Measurements from ENCODE around the gene NDUFB2.
"Not testable (repeated sequence)": the region's sequence is repeated elsewhere in the genome, so short reads cannot be mapped to it uniquely, and the experiment has no call there.

NDUFB2 gene

DNA sequence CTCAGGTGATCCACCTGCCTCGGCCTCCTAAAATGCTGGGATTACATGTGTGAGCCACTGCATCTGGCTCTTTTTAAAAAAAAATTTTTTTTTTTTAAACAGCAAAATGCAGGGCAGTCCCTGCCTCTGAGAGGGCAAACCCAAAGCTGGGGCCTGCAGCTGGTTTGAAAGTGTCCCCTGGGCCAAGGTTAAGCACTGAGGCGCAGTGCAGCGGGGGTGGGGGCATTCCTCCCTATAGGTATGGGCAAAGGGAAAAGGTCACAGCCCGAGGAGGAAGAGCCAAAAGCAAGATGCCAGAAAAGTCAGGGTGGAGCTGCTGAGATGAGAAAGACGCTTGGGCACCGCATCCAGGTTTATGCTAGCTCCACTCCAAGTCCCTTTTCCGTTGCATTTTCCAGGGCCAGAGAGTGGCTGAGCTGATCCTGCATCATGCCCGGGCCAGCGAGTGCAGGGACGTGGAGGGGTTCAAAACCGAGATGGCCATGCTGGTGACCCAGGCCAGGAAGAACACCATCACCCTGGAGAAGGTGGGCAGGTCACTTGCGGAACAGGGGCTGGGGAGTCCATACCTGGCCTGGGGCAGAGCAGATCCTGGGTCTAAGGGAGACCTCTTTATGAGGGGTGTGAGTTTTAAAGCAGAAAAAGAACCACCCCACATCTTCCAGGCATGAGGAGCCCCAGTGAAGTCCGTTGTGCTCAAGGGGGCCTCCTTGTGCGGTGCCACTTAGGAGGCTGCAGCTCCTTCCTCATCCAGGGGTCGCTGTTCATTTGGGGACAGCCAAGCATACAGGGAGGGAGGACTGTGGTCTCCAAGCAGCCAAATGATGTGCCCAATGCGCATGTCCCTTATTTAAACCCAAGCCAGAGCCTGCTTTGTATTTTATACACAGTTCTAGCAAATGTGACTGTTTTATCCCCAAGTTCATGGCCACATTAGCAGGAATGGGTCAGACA lies 7.0 kb upstream of the NDUFB2 start:
- no peak for DNase-seq (ENCODE audit: low read depth in 3 of 3)

DNA sequence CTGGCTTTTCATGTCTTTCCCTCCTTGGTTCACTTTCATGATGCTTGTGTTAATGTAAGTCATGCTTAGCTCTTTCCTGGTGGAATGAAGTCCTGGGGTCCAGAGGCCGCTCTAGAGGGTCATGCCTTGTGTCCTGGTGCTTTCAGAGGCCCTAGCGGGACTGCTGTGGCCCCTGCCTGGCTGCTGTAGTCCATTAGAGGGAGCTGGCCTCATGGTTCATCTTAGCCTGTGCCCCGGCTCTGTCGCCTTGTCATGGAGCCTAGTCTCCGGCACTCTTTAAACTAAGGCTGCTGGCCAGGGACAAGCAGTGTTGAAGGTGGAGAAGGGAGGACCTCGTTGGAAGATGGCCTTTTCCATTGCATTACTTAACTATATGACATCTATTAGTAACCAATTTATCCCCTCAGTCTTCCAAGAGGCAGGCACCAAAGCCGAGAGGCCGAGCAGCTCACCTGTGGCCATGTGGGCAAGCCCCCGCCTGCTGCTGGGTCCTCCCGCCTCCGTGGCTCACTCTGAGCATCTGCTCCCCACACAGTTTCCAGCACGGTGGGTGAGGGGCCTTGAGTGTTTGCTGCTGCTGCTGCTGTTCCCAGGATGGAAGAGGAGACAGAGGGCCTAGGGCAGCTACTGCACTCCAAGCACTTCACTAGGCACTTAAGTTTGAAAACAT lies 5.0 kb upstream of the NDUFB2 start:
- no peak for DNase-seq (ENCODE audit: low read depth in 3 of 3)

DNA sequence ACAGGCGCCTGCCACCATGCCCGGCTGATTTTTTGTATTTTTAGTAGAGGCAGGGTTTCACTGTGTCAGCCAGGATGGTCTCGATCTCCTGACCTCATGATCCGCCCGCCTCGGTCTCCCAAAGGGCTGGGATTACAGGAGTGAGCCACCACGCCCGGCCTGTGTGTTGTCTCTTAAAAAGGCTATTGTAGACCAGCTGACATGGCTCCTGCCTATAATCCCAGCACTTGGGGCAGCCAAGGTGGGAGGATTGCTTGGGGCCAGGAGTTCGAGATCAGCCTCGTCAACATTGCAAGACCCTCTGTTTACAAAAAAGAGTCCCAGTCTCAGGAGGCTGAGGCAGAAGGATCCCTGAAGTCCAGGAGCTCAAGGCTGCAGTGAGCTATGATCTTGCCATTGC lies 2.7 kb upstream of the NDUFB2 start:
- not testable (repeated sequence) for DNase-seq (ENCODE audit: low read depth in 3 of 3)

DNA sequence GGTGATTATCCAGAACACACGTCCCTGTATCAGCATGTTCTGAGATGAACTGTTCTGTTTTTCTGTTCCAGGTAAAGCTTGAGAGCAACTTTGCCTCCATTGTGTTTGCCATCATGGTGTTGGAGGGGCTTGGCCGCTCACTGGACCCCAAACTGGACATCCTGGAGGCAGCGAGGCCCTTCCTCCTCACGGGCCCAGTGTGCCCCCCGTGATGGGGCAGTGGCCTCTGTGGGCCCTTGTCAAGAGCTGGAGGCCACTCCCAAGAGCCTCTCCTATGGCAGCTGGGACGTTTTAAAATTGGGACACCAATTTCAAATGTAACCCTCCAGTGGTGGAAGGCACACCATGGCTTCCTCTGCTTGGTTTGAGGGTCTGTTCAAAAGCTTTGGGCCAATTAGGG lies 1.9 kb upstream of the NDUFB2 start:
- no peak for DNase-seq (ENCODE audit: low read depth in 3 of 3)

DNA sequence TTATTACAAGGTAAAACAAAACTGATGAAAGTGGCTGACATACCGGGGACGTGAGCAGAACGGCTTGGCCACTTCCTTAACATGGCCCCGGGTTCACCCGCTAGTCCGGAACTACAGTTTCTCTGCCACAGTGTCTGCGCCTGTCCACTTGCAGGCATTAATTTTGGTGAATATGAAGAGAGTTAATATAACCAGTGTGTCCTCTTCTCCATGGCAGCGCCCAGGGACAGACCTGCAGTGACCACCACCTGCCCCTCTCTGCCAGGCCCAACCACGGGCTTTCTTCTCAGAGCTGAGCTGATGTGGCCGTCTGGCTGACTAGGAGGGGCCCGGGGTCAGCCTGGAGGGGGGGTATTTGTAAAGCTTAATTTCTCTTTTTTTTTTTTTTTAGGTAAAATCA lies 1.1 kb upstream of the NDUFB2 start:
- DNase-seq (ENCODE audit: low read depth in 3 of 3): no peak

DNA sequence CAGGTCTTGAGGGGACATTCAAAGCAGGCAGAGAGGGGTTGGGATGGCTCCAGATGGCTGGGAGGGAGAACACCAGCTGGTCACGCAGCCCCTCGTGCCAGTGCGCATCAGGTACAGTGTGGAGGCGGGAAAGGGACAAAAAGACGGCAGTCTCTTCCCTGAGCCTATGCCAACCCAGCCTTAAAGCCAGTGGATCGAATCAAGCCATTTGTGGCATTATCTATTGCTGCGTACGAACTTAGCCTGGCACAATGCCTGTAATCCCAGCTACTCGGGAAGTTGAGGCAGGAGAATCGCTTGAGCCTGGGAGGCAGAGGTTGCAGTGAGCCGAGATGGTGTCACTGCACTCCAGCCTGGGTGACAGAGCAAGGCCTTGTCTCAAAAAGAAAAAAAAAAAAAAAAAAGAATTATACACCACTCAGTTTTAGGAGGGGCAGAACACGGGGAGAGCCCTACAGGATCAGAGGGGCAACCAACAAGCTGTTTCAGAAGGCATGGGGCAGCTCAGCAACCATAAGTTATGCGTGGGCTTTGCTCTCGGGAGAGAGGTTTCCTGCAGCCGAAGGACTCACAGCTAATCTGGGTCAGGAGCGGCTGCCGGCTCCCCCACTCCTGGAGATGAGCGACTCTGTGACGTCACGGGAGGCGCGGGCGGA lies 356 bp upstream of the NDUFB2 start:
- peak in 2 of 3 experiments; percentile 87 to 92 for DNase-seq (ENCODE audit: low read depth in 3 of 3)

DNA sequence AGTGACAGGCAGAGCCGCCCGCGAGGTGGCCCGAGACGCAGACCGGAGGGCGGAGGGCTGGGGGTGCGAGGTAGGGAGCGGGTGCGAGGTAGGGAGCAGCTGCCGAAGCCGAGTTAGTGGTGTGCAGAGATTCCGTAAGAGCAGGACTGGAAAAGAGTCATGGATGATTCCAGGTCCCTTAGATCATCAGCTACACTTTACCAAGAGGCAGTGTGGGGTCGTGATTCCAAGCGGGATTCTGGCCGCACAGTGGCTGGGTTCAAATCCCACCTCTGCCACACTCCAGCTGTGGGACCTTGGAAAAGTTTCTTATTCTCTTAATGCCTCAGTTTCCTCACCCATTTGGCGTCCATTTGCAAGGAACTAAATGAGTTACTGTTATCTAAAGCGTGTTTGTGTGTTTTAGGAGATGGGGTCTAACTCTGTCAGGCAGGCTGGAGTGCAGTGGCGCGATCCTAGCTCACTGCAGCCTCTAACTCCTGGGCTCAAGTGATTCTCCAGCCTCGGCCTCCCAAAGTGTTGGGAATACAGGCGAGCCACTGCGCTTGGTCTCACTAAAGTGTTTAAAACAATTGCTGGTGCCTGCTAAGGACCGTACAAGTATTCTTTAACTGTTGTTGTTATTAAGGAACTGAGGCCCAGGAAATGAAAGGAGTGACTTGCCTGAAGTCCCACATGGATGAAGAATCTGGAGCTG lies 1.1 kb downstream of the NDUFB2 start:
- DNase-seq (ENCODE audit: low read depth in 3 of 3): no peak

DNA sequence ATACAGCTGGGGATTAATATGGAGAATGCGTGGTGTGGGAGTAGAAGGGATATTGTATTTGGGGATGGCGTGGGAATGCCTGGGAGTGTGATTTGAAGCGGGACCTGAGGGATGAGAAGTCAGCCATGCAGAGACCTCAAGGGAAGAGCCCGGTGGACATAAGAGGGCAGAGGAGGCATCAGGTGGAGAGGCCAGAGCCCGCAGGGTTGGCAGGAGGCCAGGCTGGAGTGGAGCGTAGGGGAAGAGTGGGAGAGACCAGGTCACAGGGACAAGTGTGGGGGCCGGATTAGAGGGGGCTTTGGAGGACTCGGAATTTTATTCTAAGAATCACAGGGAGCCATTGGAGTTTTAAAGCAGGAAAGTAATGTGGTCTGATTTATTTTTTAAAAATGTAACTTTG lies 2.0 kb downstream of the NDUFB2 start:
- no peak for DNase-seq (ENCODE audit: low read depth in 3 of 3)

DNA sequence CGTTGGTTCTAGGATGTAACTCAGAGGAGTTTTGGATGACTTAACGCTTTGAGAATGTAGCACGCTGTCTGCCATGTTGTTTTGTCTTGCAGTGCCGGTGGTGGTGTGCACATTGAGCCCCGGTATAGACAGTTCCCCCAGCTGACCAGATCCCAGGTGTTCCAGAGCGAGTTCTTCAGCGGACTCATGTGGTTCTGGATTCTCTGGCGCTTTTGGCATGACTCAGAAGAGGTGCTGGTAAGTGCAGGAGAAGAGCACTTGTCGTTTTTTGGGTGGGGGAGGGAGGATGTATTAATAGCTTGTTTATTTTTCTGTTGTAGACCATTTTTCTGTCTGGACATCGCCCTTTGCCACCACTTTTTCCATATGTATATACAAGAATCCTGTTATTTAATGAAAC lies 6.3 kb downstream of the NDUFB2 start:
- no peak for DNase-seq (ENCODE audit: low read depth in 3 of 3)

DNA sequence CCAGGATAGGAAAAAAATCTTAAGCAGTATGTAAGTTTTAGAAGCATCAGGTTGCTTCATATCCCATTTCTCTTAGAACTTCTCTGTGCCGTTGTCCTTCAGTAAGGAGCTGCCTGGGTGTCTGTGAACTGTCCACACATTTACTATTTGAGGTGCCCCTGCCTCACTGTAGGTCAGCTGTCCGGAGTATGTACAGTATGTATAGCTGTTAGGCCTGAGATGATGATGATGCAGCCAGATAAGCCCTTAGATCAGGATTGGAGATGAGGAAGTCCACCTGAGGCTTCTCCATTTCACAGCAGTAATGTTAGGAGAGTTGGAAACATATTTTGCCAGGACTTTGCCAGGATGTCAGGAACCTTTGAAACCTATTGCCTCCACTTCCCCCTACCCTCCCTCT lies 7.7 kb downstream of the NDUFB2 start:
- no peak for DNase-seq (ENCODE audit: low read depth in 3 of 3)

DNA sequence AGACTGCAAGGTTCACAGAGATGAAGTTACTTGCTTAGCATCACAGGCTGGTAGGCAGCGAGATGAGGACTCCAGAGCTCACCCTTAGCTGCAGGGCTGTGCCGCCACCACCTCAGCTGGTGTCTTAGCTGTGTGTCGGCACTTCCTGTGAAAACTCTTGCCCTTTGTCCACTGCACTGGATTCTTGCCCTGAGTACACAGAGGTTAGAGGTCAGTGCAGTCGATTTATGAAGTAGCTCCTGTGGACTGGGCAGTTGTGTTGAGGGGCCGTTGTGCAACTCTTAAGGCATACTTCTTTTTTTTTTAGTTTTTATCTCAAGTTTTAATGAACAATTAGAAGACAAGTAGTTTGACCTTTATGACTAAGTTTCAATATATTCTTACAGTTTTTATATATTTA lies 10.6 kb downstream of the NDUFB2 start:
- DNase-seq (ENCODE audit: low read depth in 3 of 3): no peak

DNA sequence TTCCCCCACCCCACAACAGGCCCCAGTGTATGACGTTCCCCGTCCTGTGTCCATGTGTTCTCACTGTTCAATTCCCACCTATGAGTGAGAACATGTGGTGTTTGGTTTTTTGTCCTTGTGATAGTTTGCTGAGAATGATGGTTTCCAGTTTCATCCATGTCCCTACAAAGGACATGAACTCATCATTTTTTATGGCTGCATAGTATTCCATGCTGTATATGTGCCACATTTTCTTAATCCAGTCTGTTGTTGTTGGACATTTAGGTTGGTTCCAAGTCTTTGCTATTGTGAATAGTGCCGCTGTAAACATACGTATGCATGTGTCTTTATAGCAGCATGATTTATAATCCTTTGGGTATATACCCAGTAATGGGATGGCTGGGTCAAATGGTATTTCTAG lies 12.3 kb downstream of the NDUFB2 start:
- DNase-seq (ENCODE audit: low read depth in 3 of 3): not testable (repeated sequence)

DNA sequence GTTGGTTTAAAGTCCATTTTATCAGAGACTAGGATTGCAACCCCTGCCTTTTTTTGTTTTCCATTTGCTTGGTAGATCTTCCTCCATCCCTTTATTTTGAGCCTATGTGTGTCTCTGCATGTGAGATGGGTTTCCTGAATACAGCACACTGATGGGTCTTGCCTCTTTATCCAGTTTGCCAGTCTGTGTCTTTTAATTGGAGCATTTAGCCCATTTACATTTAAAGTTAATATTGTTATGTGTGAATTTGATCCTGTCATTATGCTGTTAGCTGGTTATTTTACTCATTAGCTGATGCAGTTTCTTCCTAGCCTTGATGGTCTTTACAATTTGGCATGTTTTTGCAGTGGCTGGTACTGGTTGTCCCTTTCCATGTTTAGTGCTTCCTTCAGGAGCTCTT lies 15.9 kb downstream of the NDUFB2 start:
- DNase-seq (ENCODE audit: low read depth in 3 of 3): not testable (repeated sequence)

DNA sequence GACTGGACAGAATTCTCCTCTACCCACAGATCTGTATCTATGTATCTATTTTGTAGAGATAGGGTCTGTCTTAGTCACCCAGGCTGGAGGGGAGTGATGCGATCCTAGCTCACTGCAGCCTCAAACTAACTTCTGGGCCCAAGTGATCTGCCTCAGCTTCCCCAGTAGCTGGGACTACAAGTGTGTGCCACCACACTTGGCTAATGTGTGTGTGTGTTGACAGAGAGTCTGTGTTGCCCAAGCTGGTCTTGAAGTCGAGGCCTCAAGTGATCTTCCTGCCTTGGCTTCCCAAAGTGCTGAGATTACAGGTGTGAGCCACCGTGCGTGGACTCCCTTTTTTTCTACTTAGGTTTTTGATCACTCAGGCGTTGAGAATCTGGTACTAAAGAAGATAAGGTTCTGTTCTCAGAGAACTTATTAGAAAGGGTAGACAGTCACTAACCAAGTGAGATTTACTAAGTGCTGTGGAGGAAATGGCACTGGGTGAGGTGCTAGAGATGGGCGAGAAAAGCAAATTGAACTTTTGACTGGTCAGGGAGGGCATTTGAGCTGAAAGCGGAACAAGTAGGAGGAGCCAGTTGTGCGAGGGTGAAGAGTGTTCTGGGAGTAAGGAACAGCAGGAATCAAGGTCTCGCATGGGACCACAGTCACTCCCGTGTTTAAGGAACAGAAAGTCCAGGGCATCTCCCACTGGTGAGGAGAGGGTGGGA lies 18.0 kb downstream of the NDUFB2 start:
- no peak for DNase-seq (ENCODE audit: low read depth in 3 of 3)

DNA sequence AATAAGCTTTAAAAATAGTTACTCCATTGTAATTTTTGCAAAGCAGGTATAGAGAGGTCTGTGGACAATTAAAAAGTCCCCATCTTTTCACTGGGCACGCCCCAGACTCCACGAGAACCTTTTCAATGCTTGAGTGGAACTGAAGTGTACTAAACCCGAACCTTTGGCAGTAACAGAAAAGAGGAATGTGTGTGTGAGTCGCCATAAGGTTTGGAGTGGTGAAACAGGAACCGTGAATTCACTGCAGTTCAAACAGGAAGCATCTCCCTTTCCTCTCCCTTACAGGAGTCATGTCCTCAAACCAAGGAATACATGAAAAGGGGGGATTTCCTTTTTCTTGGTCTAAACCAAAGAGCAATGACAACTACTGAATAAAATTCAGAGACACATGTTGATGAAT lies 23.2 kb downstream of the NDUFB2 start:
- no peak for DNase-seq (ENCODE audit: low read depth in 3 of 3)

DNA sequence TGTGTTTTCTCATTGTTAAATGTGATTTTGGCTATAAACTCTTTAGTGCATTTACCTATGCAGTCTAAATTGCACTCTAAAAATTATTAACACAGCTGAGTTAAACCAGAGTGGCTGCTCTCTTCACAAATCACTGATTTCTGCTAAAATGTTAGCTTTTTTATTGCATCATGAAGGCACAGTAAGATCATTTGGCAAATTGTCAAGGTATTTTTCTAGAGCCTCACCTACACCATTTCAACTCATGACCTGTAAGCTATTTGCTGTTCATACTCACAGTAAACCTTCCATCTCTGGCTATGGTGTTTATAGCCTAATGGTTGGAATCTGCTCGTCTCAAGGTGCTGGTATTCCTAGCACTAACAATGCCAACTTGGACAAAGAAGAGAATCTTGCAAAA lies 25.7 kb downstream of the NDUFB2 start:
- DNase-seq (ENCODE audit: low read depth in 3 of 3): no peak

DNA sequence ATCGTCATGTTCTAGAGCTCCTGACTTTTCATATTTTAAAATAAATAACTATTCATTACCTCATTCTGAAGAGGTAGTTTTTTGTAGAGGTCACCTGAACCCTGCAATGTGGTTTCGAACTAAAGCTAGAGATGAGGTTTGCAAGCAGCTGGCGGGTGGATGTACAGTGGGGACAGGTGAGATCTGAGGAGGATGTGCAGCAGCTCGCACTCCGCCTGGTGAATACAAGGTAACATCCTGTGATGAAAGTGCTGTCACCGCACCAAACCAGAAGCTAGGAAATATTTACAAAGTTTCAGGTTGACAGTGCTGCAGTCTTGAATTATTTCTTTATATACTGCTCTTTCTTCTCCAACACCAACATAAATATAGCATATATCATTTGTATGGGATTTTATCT lies 26.5 kb downstream of the NDUFB2 start:
- DNase-seq (ENCODE audit: low read depth in 3 of 3): peak in 1 of 3 experiments; percentile 3

DNA sequence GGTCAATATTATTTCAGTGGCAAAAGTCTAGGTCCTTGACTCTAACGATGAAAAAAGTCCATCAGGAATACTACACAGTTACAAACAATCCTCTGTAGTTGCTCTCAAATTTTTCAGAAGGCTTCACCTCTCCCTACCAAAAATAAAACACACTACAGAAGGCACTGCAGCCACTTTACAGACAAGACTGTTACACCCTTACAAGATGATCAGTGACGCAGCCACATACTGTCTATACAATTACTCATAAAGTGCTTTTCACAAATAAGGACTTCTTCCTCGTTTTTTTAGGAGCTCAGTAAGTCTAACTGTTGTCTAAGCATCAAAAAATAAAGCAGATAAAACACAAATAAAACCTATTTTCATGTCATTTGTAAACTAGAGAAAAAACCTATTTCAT lies 27.1 kb downstream of the NDUFB2 start:
- DNase-seq (ENCODE audit: low read depth in 3 of 3): no peak

DNA sequence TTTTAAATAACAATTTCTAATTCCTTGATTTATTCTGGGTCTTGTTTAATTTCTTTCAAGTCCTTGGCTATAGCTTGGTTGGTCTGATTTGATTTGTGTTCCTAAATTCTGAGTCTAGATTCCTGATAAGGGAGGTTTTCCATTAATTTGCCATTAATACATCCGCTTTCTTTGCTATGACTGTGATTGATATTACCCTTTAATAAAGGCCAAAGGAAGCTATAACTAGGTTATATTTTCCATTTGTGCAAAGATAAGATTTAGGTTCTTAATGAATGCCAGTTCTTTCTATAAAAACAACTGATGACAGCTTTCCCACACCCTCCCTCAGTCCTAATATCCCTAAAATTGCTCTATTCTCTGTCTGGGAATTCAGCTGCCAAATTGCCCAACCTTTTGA lies 28.2 kb downstream of the NDUFB2 start:
- no peak for DNase-seq (ENCODE audit: low read depth in 3 of 3)

DNA sequence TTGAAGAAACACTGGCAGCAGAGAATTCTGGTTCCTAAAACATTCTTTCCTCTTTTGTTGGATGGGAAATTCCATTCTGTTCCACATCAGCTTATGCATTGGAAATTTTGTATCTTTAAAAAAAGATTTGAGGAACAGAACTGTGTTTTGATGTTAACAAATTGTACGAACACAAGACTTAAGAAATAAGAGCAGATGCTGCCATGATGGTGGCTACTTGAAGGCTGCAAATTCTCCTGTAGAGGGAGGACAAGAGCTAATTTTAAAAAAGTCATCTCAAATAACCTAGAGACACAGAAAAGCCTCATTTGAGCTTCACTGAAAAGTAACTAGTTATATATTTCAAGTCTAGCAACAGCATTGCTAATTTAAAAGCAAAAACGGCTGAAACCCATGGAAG lies 29.8 kb downstream of the NDUFB2 start:
- no peak for DNase-seq (ENCODE audit: low read depth in 3 of 3)

DNA sequence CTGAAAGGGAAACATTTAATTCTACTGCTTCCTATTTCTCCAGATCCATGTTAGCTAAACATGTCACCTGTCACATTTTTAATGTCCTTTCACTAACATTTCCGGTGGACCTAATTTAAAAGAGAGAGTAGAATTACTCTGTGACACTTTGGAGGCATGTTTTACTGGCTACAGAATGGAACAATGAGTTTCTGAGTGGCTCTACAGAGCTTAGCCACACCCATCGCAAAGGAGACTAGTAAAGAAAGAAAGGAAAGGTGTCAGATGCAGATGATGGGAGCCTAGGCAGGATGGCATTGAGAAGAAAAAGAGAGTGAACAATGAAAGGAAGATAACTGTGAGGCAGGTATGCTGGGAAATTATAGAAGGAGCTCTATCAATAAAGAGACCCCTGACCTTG lies 35.9 kb downstream of the NDUFB2 start:
- DNase-seq (ENCODE audit: low read depth in 3 of 3): no peak
